Measurements from ENCODE around the gene UNC45A. TPM values are rescaled to one million over a fixed set of nuclear protein-coding genes. Genes with fewer than 3 reads are reported as not detected.

UNC45A gene
- total RNA-seq, 2 experiments from 2014 or later, result 46.1 to 68.0 TPM

DNA sequence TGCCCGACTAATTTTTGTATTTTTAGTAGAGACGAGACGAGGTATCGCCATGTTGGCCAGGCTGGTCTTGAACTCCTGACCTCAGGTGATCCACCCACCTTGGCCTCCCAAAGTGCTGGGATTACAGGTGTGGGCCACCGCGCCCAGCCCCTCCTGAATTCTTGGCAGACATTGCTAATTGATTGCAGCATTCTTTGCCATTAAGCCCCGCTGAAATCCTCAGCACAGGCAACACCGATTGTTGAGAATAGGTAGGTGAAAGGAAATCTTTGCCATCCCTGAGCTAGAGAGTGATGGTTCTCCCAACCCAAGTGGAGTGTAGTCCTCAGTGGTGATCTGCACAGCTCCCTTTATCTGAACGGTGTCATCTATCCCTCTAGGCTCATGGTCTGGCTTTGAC, 30.3 kb upstream of the UNC45A start:
- CTCF ChIA-PET (ENCODE audit: unreplicated experiment), result interaction anchor here (1.2 kb wide), 1 partner anchor 26 kb away, joined by 3 read pairs; no protein-coding TSS in a partner anchor

GRCh38 chr15:90905306-90906180, 29.5 kb upstream of the UNC45A start:
- Histone ChIP-seq H3K4me2 (ENCODE audit: low read length) (no peak overlapping the region), H3K4me1 (ENCODE audit: insufficient read depth, low read length, poor library complexity, severe bottlenecking) (peaks cover 22% of the 10 kb centered on the region), H2AFZ (ENCODE audit: low read length) (no peak overlapping the region), H3K36me3 (ENCODE audit: insufficient read depth, low read length) (no peaks in the 10 kb centered on the region), H3K79me2 (ENCODE audit: insufficient read depth, low read depth, low read length) (no peaks in the 10 kb centered on the region), H3K4me3 (ENCODE audit: low read depth, low read length, poor library complexity, severe bottlenecking) (no peak overlapping the region), H3K9me3 (ENCODE audit: low read length) (no peaks in the 10 kb centered on the region), H3K27ac (ENCODE audit: low read depth, low read length, poor library complexity, severe bottlenecking) (no peak overlapping the region), H4K20me1 (ENCODE audit: insufficient read depth, low read length) (no peaks in the 10 kb centered on the region), H3K9me2 (ENCODE audit: insufficient read depth, low read length) (no peaks in the 10 kb centered on the region)
- intact Hi-C loops (cut with micrococcal nuclease; ENCODE audit: unreplicated experiment), result no loop called here
- TF ChIP-seq EZH2phosphoT487 (IDR thresholded peaks at IDR 0.05; ENCODE audit: borderline replicate concordance, low read depth, low read length), result no peak
- TF ChIP-seq, protein P1, sequence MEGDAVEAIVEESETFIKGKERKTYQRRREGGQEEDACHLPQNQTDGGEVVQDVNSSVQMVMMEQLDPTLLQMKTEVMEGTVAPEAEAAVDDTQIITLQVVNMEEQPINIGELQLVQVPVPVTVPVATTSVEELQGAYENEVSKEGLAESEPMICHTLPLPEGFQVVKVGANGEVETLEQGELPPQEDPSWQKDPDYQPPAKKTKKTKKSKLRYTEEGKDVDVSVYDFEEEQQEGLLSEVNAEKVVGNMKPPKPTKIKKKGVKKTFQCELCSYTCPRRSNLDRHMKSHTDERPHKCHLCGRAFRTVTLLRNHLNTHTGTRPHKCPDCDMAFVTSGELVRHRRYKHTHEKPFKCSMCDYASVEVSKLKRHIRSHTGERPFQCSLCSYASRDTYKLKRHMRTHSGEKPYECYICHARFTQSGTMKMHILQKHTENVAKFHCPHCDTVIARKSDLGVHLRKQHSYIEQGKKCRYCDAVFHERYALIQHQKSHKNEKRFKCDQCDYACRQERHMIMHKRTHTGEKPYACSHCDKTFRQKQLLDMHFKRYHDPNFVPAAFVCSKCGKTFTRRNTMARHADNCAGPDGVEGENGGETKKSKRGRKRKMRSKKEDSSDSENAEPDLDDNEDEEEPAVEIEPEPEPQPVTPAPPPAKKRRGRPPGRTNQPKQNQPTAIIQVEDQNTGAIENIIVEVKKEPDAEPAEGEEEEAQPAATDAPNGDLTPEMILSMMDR (conservative IDR thresholded peaks at IDR 0.05; ENCODE audit: low read length), result no peak
- BruUV-seq (replicated peaks), result no TSS peak
- ChIA-PET CTCF (ENCODE audit: unreplicated experiment) (interaction anchor here (1.1 to 1.2 kb wide), 2 partner anchors 26 to 27 kb away, joined by 3 read pairs; partner anchors contain the start of gene HDDC3), POLR2A (interaction anchor here (0.6 to 4.5 kb wide), 4 partner anchors 13 to 1027 kb away, joined by 3 to 24 read pairs (median 3); no protein-coding TSS in a partner anchor)
- DNase-seq (ENCODE audit: low spot score), result no peak

More for the DNA sequence above, 30.3 kb upstream of the UNC45A start:
- Histone ChIP-seq H3K4me3 (ENCODE audit: low read depth, low read length, poor library complexity, severe bottlenecking) (no peak overlapping the region), H3K9me3 (ENCODE audit: low read length) (no peaks in the 10 kb centered on the region), H3K27ac (ENCODE audit: low read depth, low read length, poor library complexity, severe bottlenecking) (no peak overlapping the region), H3K4me1 (ENCODE audit: insufficient read depth, low read length, poor library complexity, severe bottlenecking) (peaks cover 22% of the 10 kb centered on the region), H2AFZ (ENCODE audit: low read length) (no peak overlapping the region), H4K20me1 (ENCODE audit: insufficient read depth, low read length) (no peaks in the 10 kb centered on the region), H3K9me2 (ENCODE audit: insufficient read depth, low read length) (no peaks in the 10 kb centered on the region), H3K79me2 (ENCODE audit: insufficient read depth, low read depth, low read length) (no peaks in the 10 kb centered on the region), H3K36me3 (ENCODE audit: insufficient read depth, low read length) (no peaks in the 10 kb centered on the region), H3K4me2 (ENCODE audit: low read length) (no peak overlapping the region)
- TF ChIP-seq, protein P1 (conservative IDR thresholded peaks at IDR 0.05; ENCODE audit: low read length), result no peak
- no peak for TF ChIP-seq EZH2phosphoT487 (IDR thresholded peaks at IDR 0.05; ENCODE audit: borderline replicate concordance, low read depth, low read length)
- no TSS peak for BruUV-seq (replicated peaks)
- no peak for DNase-seq (ENCODE audit: low spot score)
- POLR2A ChIA-PET, result interaction anchor here (0.6 to 4.5 kb wide), 4 partner anchors 26 to 1028 kb away, joined by 3 to 24 read pairs (median 3); no protein-coding TSS in a partner anchor
- intact Hi-C loops (cut with micrococcal nuclease; ENCODE audit: unreplicated experiment), result no loop called here
